WERI-Rb-1 (cell line): ENCODE results near the gene SASH1.

Source experiments
- DNase-seq: peaks from one replicate; pipeline ENCODE4 v3.0.0-alpha.2; 2020
- H3K27ac ChIP-seq: fragments of 250-450 bp; sonication (Bioruptor Pico); 2 replicates; pipeline ENCODE4 v1.5.1; 2020; ENCODE audit warnings: mild to moderate bottlenecking, moderate library complexity
- H3K27me3 ChIP-seq: fragments of 250-450 bp; sonication (Bioruptor Pico); 2 replicates; pipeline ENCODE4 v1.5.1; 2021; ENCODE audit warnings: mild to moderate bottlenecking, low read depth, moderate library complexity; ENCODE audit not compliant: insufficient read depth, severe bottlenecking
- H3K36me3 ChIP-seq: fragments of 250-450 bp; sonication (Bioruptor Pico); 2 replicates; pipeline ENCODE4 v1.5.1; 2020; ENCODE audit warnings: mild to moderate bottlenecking, moderate library complexity
- H3K4me3 ChIP-seq: 2 replicates; pipeline ENCODE4 v1.5.1; 2011; ENCODE audit warnings: low read depth, mild to moderate bottlenecking, control low read depth, low read length
- H3K9me3 ChIP-seq: fragments of 250-450 bp; sonication (Bioruptor Pico); 2 replicates; pipeline ENCODE4 v1.5.1; 2021; ENCODE audit warnings: mild to moderate bottlenecking, moderate library complexity; ENCODE audit not compliant: severe bottlenecking
- TF ChIP-seq, protein P1 (sequence below): IDR thresholded peaks from 2 replicates; pipeline ENCODE4 v1.5.1; 2011; ENCODE audit warnings: low read depth, mild to moderate bottlenecking, control low read depth, inconsistent platforms, low read length

The SASH1 gene

DNA sequence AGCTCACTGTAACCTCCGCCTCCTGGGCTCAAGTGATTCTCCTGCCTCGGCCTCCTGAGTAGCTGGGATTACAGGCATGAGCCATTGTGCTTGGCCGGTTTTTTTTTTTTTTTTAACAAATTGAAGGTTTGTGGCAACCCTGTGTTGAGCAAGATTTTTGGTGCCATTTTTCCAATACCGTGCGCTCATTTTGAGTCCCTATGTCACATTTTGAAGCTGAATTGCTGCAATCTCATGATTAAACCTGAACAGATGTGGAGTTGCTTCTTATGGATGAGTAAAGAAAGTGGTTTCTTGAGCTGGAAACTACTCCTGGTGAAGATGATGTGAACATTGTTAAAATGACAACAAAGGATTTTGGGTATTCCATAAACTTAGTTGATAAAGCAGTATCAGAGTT is 16.6 kb downstream of the SASH1 start:
- no peak overlapping the region for H3K27ac ChIP-seq
- no peak for DNase-seq

DNA sequence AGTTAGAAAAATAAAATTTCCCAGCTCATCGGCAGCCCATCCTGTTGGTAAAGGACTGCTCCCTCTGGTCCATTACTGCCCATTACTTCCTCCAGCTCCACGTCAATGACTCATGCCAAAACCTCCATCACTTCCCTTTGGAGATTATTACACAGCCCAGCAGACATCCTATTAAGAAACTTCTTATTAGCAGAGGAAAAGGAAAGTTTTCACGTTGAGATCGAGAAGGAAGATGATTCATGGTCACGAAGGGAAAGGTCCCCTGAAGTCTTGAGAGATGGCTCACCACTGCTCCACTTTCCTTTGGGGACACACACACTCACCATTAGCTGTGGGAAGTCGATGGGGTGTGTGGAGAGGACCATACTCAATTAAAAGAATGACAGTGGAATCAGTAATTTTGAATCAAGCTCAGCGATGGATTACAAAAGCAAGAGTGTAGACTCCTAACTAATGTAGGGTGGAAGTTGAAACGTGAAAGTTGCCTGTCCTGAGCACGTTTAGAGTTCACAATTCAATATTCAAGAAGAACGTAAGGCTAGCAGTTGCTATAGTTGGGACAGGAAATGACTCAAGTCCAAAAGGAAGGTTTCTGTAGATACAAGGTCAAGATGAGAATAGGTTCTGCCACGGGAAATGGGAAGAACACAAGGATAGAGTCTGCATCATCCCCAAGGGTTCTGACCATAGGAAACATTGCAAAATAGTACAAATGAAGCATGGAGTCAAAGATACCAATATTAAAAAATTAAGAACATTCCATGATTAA is 21.6 kb downstream of the SASH1 start:
- TF ChIP-seq, protein P1, sequence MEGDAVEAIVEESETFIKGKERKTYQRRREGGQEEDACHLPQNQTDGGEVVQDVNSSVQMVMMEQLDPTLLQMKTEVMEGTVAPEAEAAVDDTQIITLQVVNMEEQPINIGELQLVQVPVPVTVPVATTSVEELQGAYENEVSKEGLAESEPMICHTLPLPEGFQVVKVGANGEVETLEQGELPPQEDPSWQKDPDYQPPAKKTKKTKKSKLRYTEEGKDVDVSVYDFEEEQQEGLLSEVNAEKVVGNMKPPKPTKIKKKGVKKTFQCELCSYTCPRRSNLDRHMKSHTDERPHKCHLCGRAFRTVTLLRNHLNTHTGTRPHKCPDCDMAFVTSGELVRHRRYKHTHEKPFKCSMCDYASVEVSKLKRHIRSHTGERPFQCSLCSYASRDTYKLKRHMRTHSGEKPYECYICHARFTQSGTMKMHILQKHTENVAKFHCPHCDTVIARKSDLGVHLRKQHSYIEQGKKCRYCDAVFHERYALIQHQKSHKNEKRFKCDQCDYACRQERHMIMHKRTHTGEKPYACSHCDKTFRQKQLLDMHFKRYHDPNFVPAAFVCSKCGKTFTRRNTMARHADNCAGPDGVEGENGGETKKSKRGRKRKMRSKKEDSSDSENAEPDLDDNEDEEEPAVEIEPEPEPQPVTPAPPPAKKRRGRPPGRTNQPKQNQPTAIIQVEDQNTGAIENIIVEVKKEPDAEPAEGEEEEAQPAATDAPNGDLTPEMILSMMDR, result no peak
- Histone ChIP-seq H3K27ac (no peak overlapping the region), H3K36me3 (no peaks in the 10 kb centered on the region), H3K4me3 (no peak overlapping the region), H3K27me3 (no peaks in the 10 kb centered on the region), H3K9me3 (no peaks in the 10 kb centered on the region)
- DNase-seq, result no peak

More for the DNA sequence above, 16.6 kb downstream of the SASH1 start:
- H3K36me3 ChIP-seq, result no peaks in the 10 kb centered on the region; the same call in 1 of the 2 replicates
- no peaks in the 10 kb centered on the region for H3K9me3 ChIP-seq
- TF ChIP-seq, protein P1, result no peak
- no peak overlapping the region for H3K4me3 ChIP-seq
- H3K27me3 ChIP-seq, result no peaks in the 10 kb centered on the region

DNA sequence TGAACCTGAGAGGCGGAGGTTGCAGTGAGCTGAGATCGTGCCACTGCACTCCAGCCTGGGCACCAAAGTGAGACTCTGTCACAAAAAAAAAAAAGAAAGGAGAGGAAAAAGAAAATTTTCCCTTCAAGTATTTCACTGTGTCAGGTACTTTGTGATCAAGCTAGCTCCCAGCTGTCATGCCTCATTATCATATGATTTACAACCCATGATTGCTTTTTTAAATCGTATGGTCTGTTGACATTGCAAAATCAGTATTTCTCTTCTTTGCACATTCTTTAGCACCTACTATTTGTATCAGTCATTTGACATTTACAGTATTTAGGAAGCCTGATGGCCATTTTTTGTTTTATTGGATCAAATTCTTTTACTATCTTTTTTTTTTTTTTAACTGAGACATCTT is 22.4 kb downstream of the SASH1 start:
- DNase-seq, result no peak
- TF ChIP-seq, protein P1, result no peak
- Histone ChIP-seq H3K27ac (no peak overlapping the region), H3K9me3 (no peaks in the 10 kb centered on the region), H3K4me3 (no peak overlapping the region), H3K27me3 (no peaks in the 10 kb centered on the region), H3K36me3 (no peaks in the 10 kb centered on the region)

DNA sequence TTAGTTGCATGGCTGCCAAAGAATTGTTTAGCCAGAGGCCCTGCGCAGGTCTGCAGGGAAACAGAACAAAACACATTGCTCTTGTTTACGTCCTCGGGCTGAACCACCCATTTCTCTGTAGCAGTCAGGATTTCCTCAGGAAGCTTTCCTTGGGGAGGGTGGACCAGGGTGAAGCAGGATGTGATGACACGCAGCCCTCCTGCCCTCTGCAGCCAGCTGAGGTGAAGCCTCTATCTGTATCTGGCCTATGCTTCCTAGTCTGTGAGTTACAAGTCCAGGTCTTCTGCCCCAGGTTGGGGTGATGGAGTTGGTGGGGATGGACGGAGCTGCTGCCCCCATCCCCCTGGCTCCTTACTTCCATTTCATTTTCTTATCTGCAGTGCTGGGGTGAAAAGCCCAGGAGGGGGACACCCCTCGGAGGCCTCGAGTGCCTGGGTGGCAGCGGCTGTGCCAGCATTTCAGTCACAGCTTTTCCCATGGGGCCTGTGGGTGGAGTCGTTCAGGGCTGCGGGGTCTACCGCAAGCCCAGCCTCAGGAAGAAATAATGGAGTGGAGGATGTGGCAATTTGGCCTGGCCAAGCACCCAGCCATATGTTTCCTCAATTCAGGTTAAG is 24.9 kb downstream of the SASH1 start:
- Histone ChIP-seq H3K36me3 (no peaks in the 10 kb centered on the region), H3K4me3 (no peak overlapping the region), H3K9me3 (no peaks in the 10 kb centered on the region), H3K27me3 (no peaks in the 10 kb centered on the region), H3K27ac (no peak overlapping the region)
- TF ChIP-seq, protein P1, result no peak
- DNase-seq, result no peak

DNA sequence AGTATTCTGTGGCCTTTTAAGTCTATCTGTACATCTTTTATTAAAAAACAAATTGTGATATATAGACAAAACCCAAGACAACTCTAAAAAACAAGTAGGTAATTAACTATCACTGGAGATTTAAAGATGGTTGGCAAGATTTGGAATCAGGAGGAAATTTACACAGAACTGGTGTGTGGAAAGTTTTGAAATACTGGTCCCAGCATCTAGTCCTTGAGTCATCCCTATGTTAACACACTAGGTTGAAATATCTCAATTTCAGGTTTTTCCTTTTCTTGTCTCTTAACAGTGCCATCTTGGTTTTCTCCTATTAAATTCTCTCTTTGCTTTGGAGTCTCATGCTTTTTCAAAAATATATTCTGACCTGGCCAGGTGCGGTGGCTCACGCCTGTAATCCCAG is 27.5 kb downstream of the SASH1 start:
- DNase-seq, result no peak
- Histone ChIP-seq H3K36me3 (no peaks in the 10 kb centered on the region), H3K4me3 (no peak overlapping the region), H3K27me3 (no peaks in the 10 kb centered on the region), H3K9me3 (no peaks in the 10 kb centered on the region), H3K27ac (no peak overlapping the region)
- TF ChIP-seq, protein P1, result no peak
